ENCODE measurements around the gene RHBDF1. TPM values are rescaled to one million over a fixed set of nuclear protein-coding genes. Genes with fewer than 3 reads are reported as not detected.
A peak's percentile ranks its signal among the peaks of the same experiment; 100 is the strongest.

The RHBDF1 gene
- 25.3 and 27.3 TPM in 2 replicates for total RNA-seq (ENCODE audit: low replicate concordance)
- long read RNA-seq, partial matches to known transcripts: 1 of 3 reads
- long read RNA-seq, other reads (novel, unspliced or antisense): 2 of 3 reads

- TF ChIP-seq CTCF (conservative IDR thresholded peaks at IDR 0.05): no peak
- H3K27ac Mint-ChIP-seq: peak within 1 kb of the TSS; percentile 90
- DNase-seq (ENCODE audit: extremely low spot score, unreplicated experiment): no peak
- peaks cover 3% of the 10 kb centered on the region for H3K27me3 Mint-ChIP-seq
- no peaks in the 10 kb centered on the region for H3K36me3 Mint-ChIP-seq
- peaks cover 26% of the 10 kb centered on the region for H3K4me1 Mint-ChIP-seq (ENCODE audit: unreplicated experiment)
- H3K4me3 Mint-ChIP-seq: peak within 1 kb of the TSS; percentile 91
- H3K9me3 Mint-ChIP-seq: no peaks in the 10 kb centered on the region
These were observed at the start of gene RHBDF1 for GRCh38 chr16:72561-73548. Gene RHBDF1 (minus strand): TSS chr16:72631. CDS start chr16:65015, 7,616 bp downstream.

GRCh38 chr16:120756-121155 lies 48.3 kb upstream of the RHBDF1 start:
- Mint-ChIP-seq H3K9me3 (no peaks in the 10 kb centered on the region), H3K4me3 (no peak overlapping the region), H3K27ac (no peak overlapping the region)

GRCh38 chr16:119835-120491 lies 47.5 kb upstream of the RHBDF1 start:
- TF ChIP-seq CTCF (conservative IDR thresholded peaks at IDR 0.05): no peak
- Mint-ChIP-seq H3K36me3 (peaks cover 3% of the 10 kb centered on the region), H3K4me1 (ENCODE audit: unreplicated experiment) (no peaks in the 10 kb centered on the region), H3K27ac (no peak overlapping the region), H3K4me3 (no peak overlapping the region), H3K9me3 (no peaks in the 10 kb centered on the region), H3K27me3 (no peaks in the 10 kb centered on the region)
- DNase-seq (ENCODE audit: extremely low spot score, unreplicated experiment): no peak

More at GRCh38 chr16:120756-121155, 48.3 kb upstream of the RHBDF1 start:
- no peak for DNase-seq (ENCODE audit: extremely low spot score, unreplicated experiment)
- H3K4me1 Mint-ChIP-seq (ENCODE audit: unreplicated experiment): no peaks in the 10 kb centered on the region
- H3K36me3 Mint-ChIP-seq: peaks cover 3% of the 10 kb centered on the region
- no peaks in the 10 kb centered on the region for H3K27me3 Mint-ChIP-seq
- no peak for TF ChIP-seq CTCF (conservative IDR thresholded peaks at IDR 0.05)

GRCh38 chr16:119295-119694 lies 46.9 kb upstream of the RHBDF1 start:
- Mint-ChIP-seq H3K4me1 (ENCODE audit: unreplicated experiment) (no peaks in the 10 kb centered on the region), H3K27ac (no peak overlapping the region), H3K9me3 (no peaks in the 10 kb centered on the region), H3K27me3 (no peaks in the 10 kb centered on the region), H3K4me3 (no peak overlapping the region), H3K36me3 (peaks cover 3% of the 10 kb centered on the region)
- TF ChIP-seq CTCF (conservative IDR thresholded peaks at IDR 0.05): no peak
- no peak for DNase-seq (ENCODE audit: extremely low spot score, unreplicated experiment)

GRCh38 chr16:118857-119256 lies 46.4 kb upstream of the RHBDF1 start:
- no peak for DNase-seq (ENCODE audit: extremely low spot score, unreplicated experiment)
- Mint-ChIP-seq H3K27me3 (no peaks in the 10 kb centered on the region), H3K4me1 (ENCODE audit: unreplicated experiment) (no peaks in the 10 kb centered on the region), H3K36me3 (peaks cover 3% of the 10 kb centered on the region), H3K27ac (no peak overlapping the region), H3K4me3 (no peak overlapping the region), H3K9me3 (no peaks in the 10 kb centered on the region)
- TF ChIP-seq CTCF (conservative IDR thresholded peaks at IDR 0.05): no peak

All from type B pancreatic cell (in vitro differentiated cells).